Amygdala (tissue), 56 donors: ENCODE measurements around the gene ACADS.

Source experiments
- DNase-seq, 56 donors: peaks; one replicate each; lab custom pipeline; 2025; lab: John Stamatoyannopoulos, UW

ACADS gene

DNA sequence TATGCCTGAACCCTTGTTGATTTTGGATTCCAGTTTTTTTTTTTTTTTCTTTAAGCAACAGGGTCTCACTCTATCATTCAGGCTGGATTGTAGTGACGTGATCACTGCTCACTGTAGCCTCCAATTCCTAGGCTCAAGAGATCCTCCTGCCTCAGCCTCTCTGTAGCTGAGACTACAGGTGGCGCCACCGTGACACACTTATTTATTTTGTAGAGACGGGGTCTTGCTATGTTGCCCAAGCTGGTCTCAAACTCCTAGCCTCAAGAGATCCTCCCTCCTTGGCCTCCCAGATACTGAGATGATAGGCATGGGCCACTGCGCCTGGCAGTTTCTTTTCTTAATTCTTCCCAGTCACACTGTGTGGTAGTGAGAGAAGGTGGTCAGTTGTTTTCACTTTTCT, 25.2 kb downstream of the ACADS start:
- DNase-seq: no peak

DNA sequence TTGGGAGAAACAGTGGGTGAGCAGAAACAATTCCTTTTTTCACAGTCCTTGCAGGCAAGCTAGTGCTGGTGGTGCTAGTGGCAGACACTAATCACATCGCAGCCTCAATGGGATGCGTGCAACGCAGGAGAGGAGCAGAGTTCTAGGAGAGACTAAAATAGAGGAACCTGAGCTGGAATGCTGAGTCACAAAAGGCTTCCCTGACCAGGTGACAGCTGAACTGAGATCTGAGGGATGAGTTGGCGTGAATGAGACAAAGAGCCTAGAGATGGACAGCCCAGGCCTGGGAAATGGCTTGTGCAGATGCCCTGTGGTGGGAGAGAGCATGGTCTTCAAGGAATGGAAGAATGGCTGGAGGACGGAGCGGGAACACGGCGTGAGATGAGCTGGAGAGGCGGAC, 25.8 kb downstream of the ACADS start:
- no peak for DNase-seq

DNA sequence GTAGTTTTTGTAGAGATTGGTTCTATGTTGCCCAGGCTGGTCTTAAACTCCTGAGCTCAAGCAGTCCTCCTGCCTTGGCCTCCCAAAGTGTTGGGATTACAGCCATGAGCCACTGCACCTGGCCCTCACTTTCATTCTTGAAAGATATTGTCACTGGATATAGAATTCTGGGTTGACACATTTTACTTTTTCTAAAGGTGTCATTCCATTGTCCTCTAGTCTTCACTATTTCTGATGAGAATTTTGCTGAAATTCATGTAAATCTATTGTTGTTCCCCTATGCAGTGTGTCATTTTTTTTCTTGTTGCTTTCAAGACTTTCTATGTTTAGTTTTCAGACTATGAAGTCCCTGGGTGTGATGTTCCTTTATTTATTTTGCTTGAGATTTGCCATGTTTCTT, 29.2 kb downstream of the ACADS start:
- no peak for DNase-seq

DNA sequence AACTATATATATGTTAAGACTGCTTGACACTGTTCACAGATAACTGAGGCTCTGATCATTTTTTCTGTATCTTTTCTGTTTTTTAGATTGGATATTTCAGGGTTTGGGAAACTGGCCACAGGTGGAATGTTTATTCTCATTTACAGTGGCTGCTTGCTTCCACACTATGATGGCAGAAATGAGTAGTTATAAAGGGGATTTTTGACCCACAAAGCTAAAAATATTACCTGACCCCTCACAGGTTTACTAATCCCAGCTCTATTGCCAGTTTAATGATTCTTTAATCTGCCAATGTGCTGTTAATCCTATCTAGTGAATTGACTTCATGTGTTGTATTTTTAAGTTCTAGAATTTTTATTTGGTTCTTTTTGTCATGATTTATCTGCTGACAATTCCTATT, 29.6 kb downstream of the ACADS start:
- no peak for DNase-seq

DNA sequence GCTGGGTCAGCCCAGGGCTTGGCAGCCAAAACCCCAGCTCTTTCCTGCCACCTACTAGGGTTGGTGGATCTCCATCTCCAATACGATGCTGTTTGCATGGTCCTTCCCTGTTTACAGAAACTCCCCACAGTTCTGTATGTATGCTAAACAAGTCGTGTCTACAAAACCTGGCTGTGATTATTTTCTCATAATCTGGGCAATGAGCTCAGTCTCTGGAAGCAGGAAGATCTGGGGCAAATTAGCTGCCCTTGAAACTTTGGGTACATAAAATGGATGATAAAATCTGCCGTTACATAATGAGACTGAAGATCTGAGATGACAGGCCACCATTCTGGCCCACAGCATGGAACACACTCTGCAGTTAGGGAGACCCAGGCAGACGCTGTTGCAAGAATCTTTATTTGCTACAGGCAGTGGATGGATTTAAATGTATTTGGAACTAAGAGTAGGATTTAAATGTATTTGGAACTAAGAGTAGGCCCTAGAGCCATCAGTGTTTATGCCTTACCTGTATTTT, 31.7 kb downstream of the ACADS start:
- DNase-seq: no peak

DNA sequence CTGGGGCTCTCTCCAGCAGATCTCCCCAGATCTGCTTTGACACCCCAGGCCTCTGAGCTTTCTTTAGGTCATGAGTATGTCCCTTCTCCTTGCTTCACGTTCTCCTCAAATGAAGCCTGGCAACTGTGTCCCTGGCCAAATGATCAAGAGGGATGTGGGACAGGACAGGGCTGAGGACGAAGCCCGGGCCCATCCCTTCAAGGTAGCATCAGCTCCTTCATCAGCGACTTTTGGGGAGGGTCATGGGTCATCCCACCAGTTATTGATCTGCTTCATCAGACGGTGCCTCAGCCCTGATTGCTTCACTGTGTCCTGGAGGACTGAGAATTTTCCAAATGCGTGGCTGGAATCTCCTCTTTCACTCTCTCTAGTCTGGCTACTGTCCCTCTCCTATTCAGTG, 32.3 kb downstream of the ACADS start:
- no peak for DNase-seq

DNA sequence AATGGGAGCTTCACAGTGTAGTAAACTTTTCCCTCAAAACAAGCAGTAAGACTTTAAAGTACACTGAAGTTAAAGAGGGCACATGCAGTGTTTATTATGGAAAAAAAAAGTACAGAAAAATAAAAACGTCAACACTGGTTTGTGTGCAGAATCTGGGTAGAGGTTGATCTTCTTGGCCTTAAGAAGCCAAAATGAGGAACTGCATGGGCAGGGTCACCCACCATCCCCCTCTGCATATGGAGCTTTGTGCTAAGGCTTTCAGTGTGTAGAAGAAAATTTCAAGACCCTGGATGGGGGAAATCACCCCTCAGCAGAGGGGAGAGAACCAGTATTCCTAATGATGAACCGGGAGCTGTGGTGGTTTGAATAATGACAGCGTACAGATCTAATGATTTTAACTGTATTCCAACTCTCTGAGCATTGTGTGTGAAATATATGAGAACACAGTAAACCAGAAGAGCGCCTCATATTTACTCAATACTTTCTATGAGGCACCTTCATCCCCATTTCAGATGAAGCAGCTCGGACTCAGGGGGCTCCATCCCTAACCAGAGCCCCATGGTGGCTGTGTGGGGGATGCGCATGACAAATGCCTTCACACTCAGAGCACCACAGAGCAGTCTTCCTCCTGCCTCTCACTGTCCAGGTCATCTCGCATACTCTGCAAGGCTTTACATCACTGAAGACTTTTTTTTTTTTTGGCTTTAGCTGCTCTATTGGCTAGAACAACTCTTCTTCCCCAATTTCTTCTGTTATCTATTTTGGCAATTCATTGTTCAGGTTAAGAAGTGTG, 33.4 kb downstream of the ACADS start:
- no peak for DNase-seq

DNA sequence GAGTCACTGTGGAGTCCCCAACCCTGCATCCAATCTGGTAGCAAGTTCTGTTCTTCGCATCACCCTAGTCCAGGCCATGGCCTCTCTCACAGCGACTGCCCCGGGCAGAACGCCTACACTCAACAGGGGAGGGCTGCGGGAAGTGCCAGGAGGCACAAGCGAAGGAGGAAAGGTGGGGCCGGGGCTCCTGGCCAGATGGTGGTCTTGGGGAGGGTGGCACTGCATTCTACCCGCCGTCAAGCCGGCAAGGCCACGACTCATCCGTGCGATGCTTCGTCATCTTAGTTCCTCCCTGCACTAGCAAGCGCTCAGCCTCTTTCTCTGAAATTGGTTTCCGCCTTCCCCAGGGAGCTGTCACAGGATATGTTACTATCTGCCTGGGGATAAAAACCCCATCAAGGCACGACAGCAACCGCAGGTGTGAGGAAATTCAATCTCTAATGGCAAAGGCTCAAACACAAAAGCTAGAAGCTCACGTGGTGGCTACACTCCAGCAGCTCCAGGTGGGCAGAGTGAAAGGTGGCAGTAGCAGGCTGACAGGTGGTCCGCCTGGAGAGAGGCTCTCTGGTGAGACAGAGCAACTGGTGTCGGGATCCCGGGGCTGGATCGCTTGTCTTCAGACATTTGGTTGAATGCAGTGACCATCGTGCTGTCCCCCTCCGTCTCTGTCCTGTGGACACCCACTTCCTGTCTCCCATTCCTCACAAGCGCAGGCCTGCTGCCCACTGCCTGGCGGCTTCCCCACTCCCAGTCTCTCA, 34.1 kb downstream of the ACADS start:
- DNase-seq: no peak

DNA sequence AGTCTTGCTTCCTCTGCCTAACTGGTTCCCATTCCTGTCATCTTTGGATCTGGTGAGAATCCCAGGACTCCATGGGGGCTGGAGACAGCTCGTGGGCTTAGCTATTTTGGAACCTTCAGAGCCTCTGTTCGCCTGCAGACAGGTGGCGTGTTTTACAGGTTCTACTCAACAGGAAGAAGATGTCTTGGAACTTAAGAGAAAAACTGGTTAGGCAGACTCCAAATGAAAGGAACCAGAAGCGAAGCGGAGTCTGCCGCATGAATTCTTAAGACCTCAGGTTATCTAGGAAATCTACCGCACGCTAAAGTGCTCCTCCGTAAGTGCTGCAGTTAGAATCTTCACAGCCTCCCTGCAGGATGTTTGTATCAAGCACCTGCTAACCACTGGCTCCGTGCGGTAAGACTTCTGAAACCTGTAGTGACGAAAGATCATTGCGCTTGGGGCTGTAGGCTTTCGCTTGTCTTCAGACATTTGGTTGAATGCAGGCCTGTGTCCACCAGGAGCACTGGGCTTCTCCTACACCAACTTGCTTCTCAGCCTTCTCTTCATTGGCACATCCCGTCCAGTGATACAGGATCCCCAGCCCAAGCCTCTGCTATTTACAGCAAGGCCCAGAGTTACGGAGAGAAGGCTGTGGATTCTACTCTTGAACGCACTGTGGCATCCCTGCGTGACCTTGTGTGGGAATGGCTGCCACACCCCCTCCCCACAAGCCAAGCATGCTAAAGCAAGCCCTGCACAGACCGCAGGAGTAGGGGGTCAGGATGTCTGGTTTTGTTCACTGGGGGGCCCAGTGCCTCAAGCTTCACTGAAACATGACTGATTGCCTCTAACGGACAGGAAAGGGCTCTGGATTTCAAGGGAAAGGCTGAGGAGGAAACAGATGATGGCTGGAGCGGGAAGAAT, 35.0 kb downstream of the ACADS start:
- DNase-seq: no peak

DNA sequence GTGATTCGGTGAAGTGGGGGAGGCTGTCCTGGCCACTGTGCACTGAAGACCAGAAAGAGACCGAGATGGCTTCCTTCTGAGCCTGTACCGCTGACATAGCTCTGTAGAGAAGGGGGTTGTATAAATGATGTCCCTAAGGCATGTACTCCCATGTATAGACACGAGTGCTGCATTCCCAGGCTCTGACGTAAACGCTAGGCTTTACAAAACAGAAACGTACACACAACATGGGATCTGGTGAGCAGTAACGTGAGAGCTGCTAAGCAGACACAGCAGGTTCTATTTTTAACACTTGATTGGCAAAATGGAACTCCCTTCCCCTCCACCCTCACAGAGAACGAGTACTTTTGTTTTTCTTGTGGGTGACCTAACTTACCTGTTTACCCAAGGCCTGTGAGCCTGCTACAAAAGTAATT, 35.9 kb downstream of the ACADS start:
- DNase-seq: peak in 3 of 56 donors; percentile 10 to 26 (median 17)

DNA sequence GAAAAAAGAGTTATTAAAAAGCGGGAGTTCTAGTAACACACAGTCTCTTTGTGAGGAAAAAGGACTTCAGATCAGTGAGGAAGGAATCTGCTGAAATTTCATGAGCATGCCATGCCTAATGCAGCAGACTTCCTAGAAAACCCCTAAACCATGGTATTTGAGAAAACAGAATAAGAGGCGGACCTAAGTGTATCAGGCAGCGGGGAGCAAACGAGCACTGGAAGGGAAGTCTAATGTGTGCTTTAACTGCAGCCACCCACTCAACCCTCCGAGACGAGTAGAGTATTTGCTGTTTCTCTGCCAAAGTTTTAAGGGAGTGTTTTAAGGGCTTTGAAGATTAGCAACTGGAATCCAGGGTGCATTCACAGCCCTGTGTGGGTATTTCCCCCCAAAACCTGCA, 36.5 kb downstream of the ACADS start:
- peak in 2 of 56 donors; percentile 10 to 11 for DNase-seq

DNA sequence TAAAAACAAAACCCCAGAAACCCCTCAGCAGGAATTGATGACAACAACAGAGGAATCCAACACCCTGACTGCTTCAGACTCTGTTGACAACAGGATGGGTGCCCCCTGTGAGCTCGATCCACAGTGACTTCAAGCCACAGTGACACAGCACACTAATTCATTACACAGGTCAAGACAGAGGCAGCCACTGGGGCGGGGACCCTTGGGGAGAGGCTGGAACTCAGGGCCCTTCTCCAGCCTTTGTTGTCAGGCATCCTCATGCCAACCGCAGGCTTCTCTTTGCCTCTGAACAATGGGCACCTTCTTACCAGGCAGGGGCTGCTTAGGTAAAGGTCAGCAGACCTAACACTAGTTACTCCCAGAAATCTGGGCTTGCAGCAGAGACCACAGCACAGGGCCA, 37.6 kb downstream of the ACADS start:
- DNase-seq: no peak

DNA sequence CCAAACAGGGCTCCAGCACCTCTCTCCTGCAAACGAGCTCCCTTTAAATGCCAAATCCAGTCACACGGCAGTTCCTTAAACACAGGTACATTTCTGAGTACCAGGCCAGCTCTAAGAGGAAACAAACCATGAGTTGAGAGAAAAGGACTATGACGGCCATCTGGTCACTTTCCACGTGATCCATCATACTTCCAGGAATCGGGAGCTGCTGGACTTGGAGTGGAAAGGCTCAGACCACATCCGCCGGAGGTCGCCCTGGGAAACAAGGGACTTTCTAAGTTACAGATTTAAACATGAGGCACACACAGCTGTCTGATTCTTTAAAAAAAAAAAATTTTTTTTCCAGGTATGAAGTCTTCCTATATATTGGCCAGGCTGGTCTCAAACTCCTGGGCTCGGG, 39.2 kb downstream of the ACADS start:
- no peak for DNase-seq

DNA sequence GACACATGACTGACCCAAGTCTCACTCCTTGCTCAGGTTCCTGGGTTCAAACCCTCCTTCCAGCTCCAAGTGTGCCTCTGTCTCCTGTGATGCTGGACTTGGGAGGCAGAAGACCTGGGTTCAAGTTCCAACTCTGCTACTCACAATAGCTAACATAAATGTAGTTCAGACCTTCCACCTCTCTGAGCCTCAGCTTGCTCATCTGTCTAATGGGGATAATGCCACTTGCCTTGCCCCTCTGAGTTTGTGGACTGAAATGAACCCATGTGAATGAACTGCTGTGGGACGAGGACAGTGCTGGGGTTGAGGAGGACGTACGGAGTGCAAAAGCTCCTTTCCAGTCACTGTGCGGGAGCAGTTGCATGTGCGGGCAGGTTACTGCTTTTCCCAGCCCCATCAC, 40.9 kb downstream of the ACADS start:
- no peak for DNase-seq

DNA sequence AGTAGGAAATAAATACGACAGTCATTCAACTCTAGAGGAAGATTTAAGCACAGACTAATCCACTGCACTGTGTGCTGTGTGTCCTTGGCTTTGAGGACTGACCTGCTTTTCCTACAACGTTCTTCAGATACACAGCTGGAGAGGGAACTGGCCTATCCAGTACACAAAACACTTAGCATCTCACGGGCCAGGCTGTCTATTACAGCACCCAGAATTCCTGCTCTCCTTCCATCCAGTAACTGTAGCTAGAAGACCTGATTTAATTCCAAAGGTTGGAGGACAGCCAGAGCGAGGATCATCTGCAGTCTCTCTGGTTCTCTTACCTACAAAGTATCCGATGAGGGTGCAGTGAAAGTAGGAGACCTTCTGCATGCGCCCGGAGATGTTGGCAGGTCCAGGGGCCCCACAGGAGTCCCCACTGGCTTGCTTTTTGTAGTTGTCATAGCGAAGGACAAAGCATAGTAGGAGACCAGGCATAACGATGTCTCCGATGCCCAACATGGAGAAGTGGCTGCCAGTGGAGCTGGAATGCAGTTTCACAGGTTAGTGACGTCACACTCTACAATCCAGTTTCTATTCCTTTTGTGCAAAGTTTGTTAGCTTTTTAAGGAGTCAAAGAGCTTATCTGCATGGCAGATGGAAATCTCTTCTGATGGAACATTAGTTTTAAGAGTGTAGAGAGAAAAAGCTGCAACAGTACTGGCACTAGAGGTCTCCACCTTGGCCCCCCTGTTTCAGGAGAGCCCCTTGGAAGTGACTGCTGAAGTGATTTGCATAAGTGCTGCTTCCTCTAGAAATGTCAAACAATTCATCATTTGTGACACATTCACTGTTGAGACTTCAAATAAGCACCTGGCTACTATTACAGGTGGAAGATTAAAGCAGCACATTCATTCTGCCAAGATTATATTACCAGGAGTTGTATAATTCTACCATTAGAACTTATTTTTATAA, 41.7 kb downstream of the ACADS start:
- no peak for DNase-seq

DNA sequence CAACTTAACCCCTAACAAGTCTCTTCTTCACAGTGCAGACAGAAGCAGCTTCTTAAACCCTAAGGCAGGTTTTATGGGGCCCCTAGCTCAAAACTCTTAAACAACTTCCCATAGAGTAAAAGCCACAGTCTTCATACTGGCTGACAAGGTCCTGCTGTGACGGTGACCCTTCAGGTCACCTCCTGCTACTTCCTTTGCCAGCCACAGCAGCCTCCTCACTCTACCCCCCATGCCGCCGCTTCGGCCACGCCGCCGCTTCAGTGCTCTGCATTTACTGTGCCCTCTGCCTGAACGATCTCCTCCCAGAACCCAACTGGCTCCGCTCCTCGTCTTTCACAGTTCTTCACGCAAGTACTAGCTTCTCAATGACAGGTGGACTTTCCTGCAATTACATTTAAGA, 45.5 kb downstream of the ACADS start:
- no peak for DNase-seq

DNA sequence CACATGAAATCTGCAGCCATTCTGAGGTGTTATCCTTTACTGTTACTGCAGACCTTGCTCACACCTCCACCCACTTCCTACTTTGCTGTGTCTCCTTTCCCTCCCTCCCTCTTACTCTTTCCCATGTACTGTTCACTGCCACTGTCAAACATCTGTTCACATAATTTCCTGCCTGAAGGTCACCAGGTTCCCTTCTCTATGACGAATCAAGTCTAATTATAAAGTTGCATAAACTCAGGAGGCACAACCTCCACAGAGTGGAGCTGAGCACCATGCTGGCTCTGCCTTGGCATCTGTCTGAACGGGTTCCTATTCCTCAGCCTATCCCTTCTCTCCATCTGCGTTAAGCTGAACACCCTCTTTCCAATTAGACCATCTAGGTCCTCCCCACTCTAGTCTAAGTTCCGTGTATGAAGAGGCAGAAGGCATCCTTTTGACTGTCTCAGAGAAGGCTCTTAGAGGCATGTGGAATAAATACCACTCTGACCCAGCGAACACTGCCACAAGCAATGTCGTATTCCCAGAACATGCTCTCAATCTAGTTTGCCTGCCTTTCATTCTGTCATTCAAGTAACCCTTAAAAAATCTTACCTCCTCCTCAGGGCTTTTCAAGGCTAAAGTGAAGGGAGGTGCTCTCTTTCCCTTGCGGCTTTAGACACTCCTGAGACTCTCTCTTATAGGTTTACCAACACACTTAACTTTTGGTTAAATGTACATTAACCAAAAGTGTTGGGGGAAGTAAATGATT, 48.7 kb downstream of the ACADS start:
- no peak for DNase-seq

DNA sequence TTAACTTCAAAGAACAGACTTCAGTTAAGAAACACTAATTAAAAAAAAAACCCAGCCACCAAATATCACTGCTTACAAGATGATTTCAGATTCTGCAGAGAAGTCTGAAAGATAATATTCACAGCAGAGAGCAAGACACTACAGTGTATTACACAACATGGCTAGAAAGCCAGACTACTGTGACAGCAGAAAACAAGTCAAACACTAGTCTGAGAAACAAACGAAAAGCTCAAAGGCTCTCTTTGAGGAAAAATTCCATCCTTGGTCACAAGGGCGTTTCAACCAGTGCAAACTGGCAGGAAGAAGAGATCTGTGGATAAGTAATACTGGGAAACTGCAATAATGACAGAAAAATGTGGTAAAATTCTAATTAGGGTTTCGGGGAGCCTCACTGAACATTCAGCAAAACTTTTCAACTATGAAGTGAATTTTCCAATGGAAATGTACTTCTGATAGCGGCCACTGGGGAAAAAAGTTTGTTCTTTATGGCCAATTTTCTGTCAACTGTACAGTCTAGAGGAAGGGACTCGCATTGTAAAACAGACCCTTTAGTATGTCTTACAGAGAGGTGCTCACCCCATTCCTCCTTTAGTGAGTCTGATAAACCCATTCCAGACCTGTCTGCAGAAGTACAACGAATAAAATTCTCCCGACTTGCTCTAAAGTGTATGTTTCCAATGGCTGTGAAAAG, 50.4 kb downstream of the ACADS start:
- DNase-seq: no peak
